ENCODE results near the gene WDR48. TPM values are rescaled to one million over a fixed set of nuclear protein-coding genes. Genes with fewer than 3 reads are reported as not detected.

Gene WDR48
- total and polyA plus RNA-seq, 9 of the 15 experiments (the other 6 are each of a cell fraction or from before 2014, with no cell fraction given), result 26.6 to 70.6 (median 48.0) TPM

GRCh38 chr3:39051649-39052561 lies at the start of gene WDR48, which contains the start of gene SCN11A (continued):
- TF ChIP-seq SFPQ (IDR thresholded peaks at IDR 0.05; ENCODE audit: low read depth, low read length), result no peak
- TF ChIP-seq NCOA4 (IDR thresholded peaks at IDR 0.05; ENCODE audit: partially characterized antibody), result no peak
- TF ChIP-seq GABPA (tag; conservative IDR thresholded peaks at IDR 0.05; ENCODE audit: low read depth), result peak; percentile 97
- no peak for TF ChIP-seq DMBX1 (CRISPR knock-in tag; IDR thresholded peaks at IDR 0.05; ENCODE audit: borderline replicate concordance)
- TF ChIP-seq SLC30A9 (CRISPR knock-in tag; IDR thresholded peaks at IDR 0.05), result no peak
- TF ChIP-seq ZNF592 (IDR thresholded peaks at IDR 0.05), result peak; percentile 24; the same call in 1 of the 2 replicates
- TF ChIP-seq HDAC8 (tag; IDR thresholded peaks at IDR 0.05), result 0 out of 2 replicates have a peak, but pooled peaks have one; percentile 47
- no peak for TF ChIP-seq ZNF830 (CRISPR knock-in tag; IDR thresholded peaks at IDR 0.05)
- peak; percentile 75 for TF ChIP-seq HCFC1 (IDR thresholded peaks at IDR 0.05; ENCODE audit: low read depth, low read length)
- TF ChIP-seq TBP (optimal IDR thresholded peaks at IDR 0.05; ENCODE audit: low read depth, low read length), result peak; percentile 91
- no peak for TF ChIP-seq ZFP36 (IDR thresholded peaks at IDR 0.05; ENCODE audit: low read depth, low read length, partially characterized antibody)
- TF ChIP-seq ZC3H4 (CRISPR knock-in tag; IDR thresholded peaks at IDR 0.05; ENCODE audit: borderline replicate concordance), result no peak
- TF ChIP-seq ZBTB11 (CRISPR knock-in tag; IDR thresholded peaks at IDR 0.05), result peak in 1 of 3 experiments; percentile 66; a peak in 2 of 6 replicates
- peak; percentile 61; the same call in 1 of the 2 replicates for TF ChIP-seq ZKSCAN1 (IDR thresholded peaks at IDR 0.05; ENCODE audit: low read depth, low read length)
- no peak for TF ChIP-seq SMAD3 (CRISPR knock-in tag; conservative IDR thresholded peaks at IDR 0.05)
- TF ChIP-seq MYBL2 (IDR thresholded peaks at IDR 0.05; ENCODE audit: low read depth), result no peak
- TF ChIP-seq MYBL2 (CRISPR knock-in tag; IDR thresholded peaks at IDR 0.05; ENCODE audit: borderline replicate concordance), result no peak
